Thoracic aorta (tissue), 2 donors: Measurements from ENCODE around the gene GMPR2. TPM values are rescaled to one million over a fixed set of nuclear protein-coding genes. Genes with fewer than 3 reads are reported as not detected.

Experiments used
- ATAC-seq: fragments of 150-250 bp; one replicate; pipeline ENCODE4 v1.8.0; 2017; ENCODE audit warnings: low read depth; ENCODE audit not compliant: insufficient number of reproducible peaks, low FRiP score
- DNase-seq: peaks from one replicate; pipeline ENCODE4 v3.0.0-alpha.2; 2020; ENCODE audit warnings: low spot score
- H3K27ac ChIP-seq, 2 donors: fragments of 200-600 bp; sonication (generic); 1 replicate in 1 of 2; 2 replicates in 1 of 2; pipeline ENCODE4 v1.5.1; 2016; ENCODE audit warnings: mild to moderate bottlenecking in 2 of 2, moderate library complexity in 2 of 2
- H3K27me3 ChIP-seq: fragments of 200-600 bp; sonication (generic); replicated peaks from 2 replicates; pipeline ENCODE4 v1.6.0; 2016; ENCODE audit warnings: mild to moderate bottlenecking; ENCODE audit not compliant: insufficient read depth
- H3K36me3 ChIP-seq: fragments of 200-600 bp; sonication (generic); one replicate; pipeline ENCODE4 v1.5.1; 2016
- H3K4me1 ChIP-seq, 2 donors: fragments of 200-600 bp; sonication (generic); 1 replicate in 1 of 2; 2 replicates in 1 of 2; pipeline versions ENCODE4 v1.5.1 to v1.6.0; 2016; ENCODE audit warnings: low read depth in 2 of 2, mild to moderate bottlenecking in 1 of 2; ENCODE audit not compliant: control insufficient read depth in 1 of 2
- H3K4me3 ChIP-seq: fragments of 200-600 bp; sonication (generic); 2 replicates; pipeline ENCODE4 v1.5.1; 2016; ENCODE audit warnings: mild to moderate bottlenecking
- H3K9me3 ChIP-seq: fragments of 200-600 bp; sonication (generic); 2 replicates; pipeline ENCODE4 v1.5.1; 2016
- CTCF ChIP-seq: fragments of 200-600 bp; sonication (generic); IDR thresholded peaks from one replicate; pipeline ENCODE4 v1.5.1; 2019; ENCODE audit warnings: antibody characterized with exemption
- total RNA-seq, 2 donors: library from RNA; depleted of rRNA; stranded (reverse); fragments of >200 nt; gene quantifications; one replicate each; pipeline versions ENCODE4 v1.1.0 to v1.2.3, GENCODE V29; 2016

Gene GMPR2
- total RNA-seq, 2 donors from 2014 or later = 39.2 to 51.3 TPM

- Histone ChIP-seq H3K4me3 (no peak overlapping the region), H3K9me3 (no peaks in the 10 kb centered on the region), H3K4me1 (peaks cover 0 to 8% of the 10 kb centered on the region in 2 donors), H3K27ac (no peak overlapping the region), H3K27me3 (no peaks in the 10 kb centered on the region), H3K36me3 (no peaks in the 10 kb centered on the region)
- no peak for ATAC-seq
- DNase-seq = no peak
- TF ChIP-seq CTCF = no peak
These were observed 14.7 kb downstream of the GMPR2 start for GRCh38 chr14:24247422-24247821.

- Histone ChIP-seq H3K4me3 (no peak overlapping the region), H3K27me3 (no peaks in the 10 kb centered on the region), H3K4me1 (no peaks in the 10 kb centered on the region), H3K9me3 (no peaks in the 10 kb centered on the region), H3K27ac (no peak overlapping the region), H3K36me3 (no peaks in the 10 kb centered on the region)
- TF ChIP-seq CTCF = no peak
- no peak for DNase-seq
- ATAC-seq = no peak
These were observed 16.7 kb downstream of the GMPR2 start for GRCh38 chr14:24249230-24250021.

GRCh38 chr14:24250354-24250753 lies 17.6 kb downstream of the GMPR2 start:
- no peak for TF ChIP-seq CTCF
- no peak for ATAC-seq
- Histone ChIP-seq H3K4me3 (no peak overlapping the region), H3K36me3 (no peaks in the 10 kb centered on the region), H3K27ac (no peak overlapping the region), H3K4me1 (no peaks in the 10 kb centered on the region), H3K9me3 (no peaks in the 10 kb centered on the region), H3K27me3 (no peaks in the 10 kb centered on the region)
- DNase-seq = no peak

- no peaks in the 10 kb centered on the region for H3K36me3 ChIP-seq
- no peak overlapping the region for H3K27ac ChIP-seq
- TF ChIP-seq CTCF = no peak
- no peaks in the 10 kb centered on the region for H3K9me3 ChIP-seq
- DNase-seq = no peak
- H3K4me3 ChIP-seq = no peak overlapping the region
- ATAC-seq = no peak
- H3K27me3 ChIP-seq = no peaks in the 10 kb centered on the region
- H3K4me1 ChIP-seq = no peaks in the 10 kb centered on the region
These were observed 19.2 kb downstream of the GMPR2 start for GRCh38 chr14:24251880-24252288.

GRCh38 chr14:24252289-24253124 lies 19.8 kb downstream of the GMPR2 start:
- no peaks in the 10 kb centered on the region for H3K27me3 ChIP-seq
- no peaks in the 10 kb centered on the region for H3K9me3 ChIP-seq
- H3K4me1 ChIP-seq = no peaks in the 10 kb centered on the region
- no peak for TF ChIP-seq CTCF
- ATAC-seq (no peak), DNase-seq (no peak)
- H3K27ac ChIP-seq = no peak overlapping the region
- H3K36me3 ChIP-seq = no peaks in the 10 kb centered on the region
- no peak overlapping the region for H3K4me3 ChIP-seq
